ENCODE measurements around the gene MCHR1.

MCHR1 gene

GRCh38 chr22:40642316-40642715 lies 37.0 kb upstream of the MCHR1 start:
- TF ChIP-seq CTCF (IDR thresholded peaks at IDR 0.05; ENCODE audit: insufficient read depth, low read length, missing control alignments), result no peak
- H3K4me3 ChIP-seq (ENCODE audit: low read depth, low read length), result no peak overlapping the region
- POLR2A ChIA-PET, result no interaction called here
- no peak for DNase-seq (ENCODE audit: low read depth, low spot score)
- CTCF ChIA-PET, result interaction anchor here (1.1 to 7.0 kb wide), 5 partner anchors 9 to 257 kb away, joined by 3 to 233 read pairs (median 8); no protein-coding TSS in a partner anchor

GRCh38 chr22:40645579-40646197 lies 33.6 kb upstream of the MCHR1 start:
- TF ChIP-seq CTCF (IDR thresholded peaks at IDR 0.05; ENCODE audit: insufficient read depth, low read length, missing control alignments), result no peak
- ChIA-PET POLR2A (no interaction called here), CTCF (interaction anchor here (0.6 to 7.0 kb wide), 52 partner anchors 10 to 297 kb away, joined by 3 to 233 read pairs (median 5); partner anchors contain the start of genes MRTFA and SLC25A17)
- DNase-seq (ENCODE audit: low read depth, low spot score), result no peak
- H3K4me3 ChIP-seq (ENCODE audit: low read depth, low read length), result no peak overlapping the region

GRCh38 chr22:40648386-40648785 lies 30.9 kb upstream of the MCHR1 start:
- H3K4me3 ChIP-seq (ENCODE audit: low read depth, low read length), result no peak overlapping the region
- TF ChIP-seq CTCF (IDR thresholded peaks at IDR 0.05; ENCODE audit: insufficient read depth, low read length, missing control alignments), result no peak
- ChIA-PET CTCF (interaction anchor here (0.5 to 7.7 kb wide), 5 partner anchors 127 to 301 kb away, joined by 3 to 80 read pairs (median 5); no protein-coding TSS in a partner anchor), POLR2A (no interaction called here)
- no peak for DNase-seq (ENCODE audit: low read depth, low spot score)

- TF ChIP-seq CTCF (IDR thresholded peaks at IDR 0.05; ENCODE audit: insufficient read depth, low read length, missing control alignments), result no peak
- DNase-seq (ENCODE audit: low read depth, low spot score), result no peak
- ChIA-PET CTCF (interaction anchor here (1.0 to 7.7 kb wide), 13 partner anchors 9 to 259 kb away, joined by 3 to 80 read pairs (median 4); no protein-coding TSS in a partner anchor), POLR2A (interaction anchor here (0.8 to 1.5 kb wide), 4 partner anchors 14 to 222 kb away, joined by 3 to 9 read pairs (median 4); partner anchors contain the start of gene MRTFA)
- 0 out of 2 replicates have a peak overlapping the region, but pooled peaks have one; percentile 28 for H3K4me3 ChIP-seq (ENCODE audit: low read depth, low read length)
Observed at GRCh38 chr22:40651057-40651456, 28.2 kb upstream of the MCHR1 start.

- TF ChIP-seq CTCF (IDR thresholded peaks at IDR 0.05; ENCODE audit: insufficient read depth, low read length, missing control alignments), result no peak
- POLR2A ChIA-PET, result interaction anchor here (0.5 to 1.5 kb wide), 8 partner anchors 15 to 1265 kb away, joined by 3 to 9 read pairs (median 3); partner anchors contain the start of gene MRTFA
- CTCF ChIA-PET, result interaction anchor here (1.0 to 7.7 kb wide), 11 partner anchors 10 to 260 kb away, joined by 3 to 80 read pairs (median 8); no protein-coding TSS in a partner anchor
- peak overlapping the region; percentile 80 for H3K4me3 ChIP-seq (ENCODE audit: low read depth, low read length)
- peak; percentile 97 for DNase-seq (ENCODE audit: low read depth, low spot score)
Observed at GRCh38 chr22:40651563-40652501, 27.5 kb upstream of the MCHR1 start.
